SK-N-SH (cell line): ENCODE results near the gene FBH1. TPM values are rescaled to one million over a fixed set of nuclear protein-coding genes. Genes with fewer than 3 reads are reported as not detected.

Experiments
- CTCF ChIA-PET: fragments of 300-600, 350-600 bp; formaldehyde crosslinking; extraction: SDS; loops from one replicate; lab custom pipeline; 2021; lab: Yijun Ruan, JAX
- POLR2A ChIA-PET: fragments of 350-600 bp; sonication (Branson Sonifier 250); formaldehyde crosslinking; extraction: SDS; loops from one replicate; lab custom pipeline; 2020; ENCODE audit warnings: antibody characterized with exemption, inconsistent platforms; lab: Yijun Ruan, JAX
- DNase-seq: peaks from one replicate; pipeline ENCODE4 v3.0.0; 2012
- H2AFZ ChIP-seq: fragments of 200-600 bp; sonication (generic); 2 replicates; pipeline ENCODE4 v1.8.1; 2016; ENCODE audit warnings: antibody characterized with exemption, mild to moderate bottlenecking, low read depth
- H3F3A ChIP-seq: fragments of 200-600 bp; sonication (generic); replicated peaks from 2 replicates; pipeline ENCODE3; 2016; ENCODE audit warnings: antibody characterized with exemption, mild to moderate bottlenecking; ENCODE audit not compliant: insufficient read depth
- H3K27ac ChIP-seq, 2 experiments: fragments of 200-500 bp in 1 of 2; fragments of 200-600 bp in 1 of 2; sonication (Bioruptor generic) in 1 of 2; sonication (generic), shearing (Covaris generic) in 1 of 2; 2 replicates each; pipeline versions ENCODE4 v1.5.1 to v1.6.1; 2014 to 2016; ENCODE audit warnings: low read depth in 2 of 2, inconsistent platforms in 1 of 2, low read length in 1 of 2, mild to moderate bottlenecking in 1 of 2, mixed read lengths in 1 of 2
- H3K27me3 ChIP-seq: fragments of 200-600 bp; sonication (generic), shearing (Covaris generic); 2 replicates; pipeline ENCODE4 v1.6.1; 2016; ENCODE audit warnings: mixed run types; ENCODE audit not compliant: insufficient read depth
- H3K36me3 ChIP-seq, 2 experiments: fragments of 200-500 bp in 1 of 2; fragments of 200-600 bp in 1 of 2; sonication (Bioruptor generic) in 1 of 2; sonication (generic) in 1 of 2; replicated peaks in 1 of 2; 2 replicates each; pipeline versions ENCODE3 to v1.5.1; 2014 to 2016; ENCODE audit warnings: low read length in 1 of 2, mild to moderate bottlenecking in 1 of 2; ENCODE audit not compliant: insufficient read depth in 2 of 2, control insufficient read depth in 1 of 2
- H3K4me1 ChIP-seq, 2 experiments: fragments of 200-500 bp in 1 of 2; fragments of 200-600 bp in 1 of 2; sonication (Bioruptor generic) in 1 of 2; sonication (generic), shearing (Covaris generic) in 1 of 2; 2 replicates each; pipeline versions ENCODE4 v1.5.1 to v1.6.1; 2014 to 2016; ENCODE audit warnings: low read depth in 1 of 2, low read length in 1 of 2, mixed run types in 1 of 2; ENCODE audit not compliant: insufficient read depth in 2 of 2, control insufficient read depth in 1 of 2
- H3K4me2 ChIP-seq: fragments of 200-600 bp; sonication (generic), shearing (Covaris generic); 2 replicates; pipeline ENCODE4 v1.6.1; 2017; ENCODE audit warnings: mixed run types
- H3K4me3 ChIP-seq, 2 experiments: fragments of 200-500 bp in 1 of 2; fragments of 200-600 bp in 1 of 2; sonication (Bioruptor generic) in 1 of 2; sonication (generic), shearing (Covaris generic) in 1 of 2; 2 replicates each; pipeline versions ENCODE4 v1.5.1 to v1.8.1; 2014 to 2016; ENCODE audit warnings: low read depth in 2 of 2, inconsistent platforms in 1 of 2, low read length in 1 of 2, mild to moderate bottlenecking in 1 of 2, mixed read lengths in 1 of 2, moderate library complexity in 1 of 2
- H3K79me2 ChIP-seq: fragments of 200-600 bp; sonication (generic); 2 replicates; pipeline ENCODE4 v1.8.1; 2017; ENCODE audit warnings: mild to moderate bottlenecking; ENCODE audit not compliant: insufficient read depth
- H3K9ac ChIP-seq: fragments of 200-600 bp; sonication (generic); 2 replicates; pipeline ENCODE4 v1.6.1; 2017; ENCODE audit warnings: mixed run types
- H3K9me2 ChIP-seq: fragments of 200-600 bp; sonication (generic); 2 replicates; pipeline ENCODE4 v1.6.1; 2017; ENCODE audit warnings: mixed run types
- H3K9me3 ChIP-seq: fragments of 200-600 bp; sonication (generic); 2 replicates; pipeline ENCODE4 v1.6.1; 2017; ENCODE audit warnings: mixed run types, mild to moderate bottlenecking, moderate library complexity
- H4K20me1 ChIP-seq: fragments of 200-600 bp; sonication (generic); 2 replicates; pipeline ENCODE4 v1.6.1; 2017; ENCODE audit warnings: mild to moderate bottlenecking, mixed run types; ENCODE audit not compliant: insufficient read depth
- CHD2 ChIP-seq: fragments of 150-350 bp; IDR thresholded peaks from 2 replicates; pipeline ENCODE4 v1.6.1; 2018; ENCODE audit warnings: low read length; ENCODE audit not compliant: partially characterized antibody
- ELF1 ChIP-seq: IDR thresholded peaks from 2 replicates; pipeline ENCODE4 v1.4.0; 2012
- EZH2phosphoT487 ChIP-seq: fragments of 200-600 bp; sonication (generic); IDR thresholded peaks from 2 replicates; pipeline ENCODE4 v1.6.1; 2017; ENCODE audit warnings: low read depth, mixed run types, mild to moderate bottlenecking, antibody characterized with exemption, moderate library complexity, borderline replicate concordance
- FOSL2 ChIP-seq: IDR thresholded peaks from 2 replicates; pipeline ENCODE4 v1.4.0; 2012; ENCODE audit warnings: low read depth, mild to moderate bottlenecking, moderate library complexity, borderline replicate concordance
- FOXJ3 ChIP-seq: sonication (generic); formaldehyde crosslinking; IDR thresholded peaks from 2 replicates; pipeline ENCODE4 v1.5.1; 2020; ENCODE audit warnings: mild to moderate bottlenecking, missing genetic modification reagents
- FOXM1 ChIP-seq: IDR thresholded peaks from 2 replicates; pipeline ENCODE4 v1.4.0; 2012; ENCODE audit warnings: low read depth, mild to moderate bottlenecking
- GABPA ChIP-seq: IDR thresholded peaks from 2 replicates; pipeline ENCODE4 v1.4.0; 2012; ENCODE audit warnings: low read depth, mild to moderate bottlenecking
- GATA2 ChIP-seq: sonication (generic); formaldehyde crosslinking; IDR thresholded peaks from 2 replicates; pipeline ENCODE4 v1.5.0; 2020; ENCODE audit warnings: mild to moderate bottlenecking, missing genetic modification reagents
- IRF3 ChIP-seq: fragments of 150-350 bp; IDR thresholded peaks from 2 replicates; pipeline ENCODE4 v1.6.1; 2016; ENCODE audit warnings: mild to moderate bottlenecking, low read depth, low read length
- JUND ChIP-seq: IDR thresholded peaks from 2 replicates; pipeline ENCODE4 v1.4.0; 2012
- MAX ChIP-seq: IDR thresholded peaks from 2 replicates; pipeline ENCODE4 v1.4.0; 2012; ENCODE audit warnings: low read depth
- MEF2A ChIP-seq: IDR thresholded peaks from 2 replicates; pipeline ENCODE4 v1.4.0; 2012; ENCODE audit warnings: low read depth, borderline replicate concordance
- MXI1 ChIP-seq: IDR thresholded peaks from 2 replicates; pipeline ENCODE4 v1.6.1; 2012; ENCODE audit warnings: mild to moderate bottlenecking, low read depth, low read length, improper control_type of control experiment
- NFIC ChIP-seq: IDR thresholded peaks from 2 replicates; pipeline ENCODE4 v1.4.0; 2012; ENCODE audit warnings: borderline replicate concordance
- NRF1 ChIP-seq: IDR thresholded peaks from 2 replicates; pipeline ENCODE4 v1.6.1; 2012; ENCODE audit warnings: low read depth, mild to moderate bottlenecking, low read length
- PBX3 ChIP-seq: IDR thresholded peaks from 2 replicates; pipeline ENCODE4; 2012
- POLR2AphosphoS5 ChIP-seq: IDR thresholded peaks from 2 replicates; pipeline ENCODE4 v1.6.1; 2012; ENCODE audit warnings: low read depth, low read length
- RAD21 ChIP-seq: IDR thresholded peaks from 2 replicates; pipeline ENCODE4 v1.6.1; 2012; ENCODE audit warnings: mild to moderate bottlenecking, low read length
- RCOR1 ChIP-seq: fragments of 150-350 bp; IDR thresholded peaks from 2 replicates; pipeline ENCODE4 v1.6.1; 2017; ENCODE audit warnings: antibody characterized with exemption, low read length
- RFX5 ChIP-seq: IDR thresholded peaks from 2 replicates; pipeline ENCODE4 v1.6.1; 2012; ENCODE audit warnings: mild to moderate bottlenecking, improper control_type of control experiment, low read length
- SIN3A ChIP-seq: IDR thresholded peaks from 2 replicates; pipeline ENCODE4 v1.6.1; 2012; ENCODE audit warnings: low read depth, mild to moderate bottlenecking, low read length, moderate library complexity, borderline replicate concordance
- SMC3 ChIP-seq: IDR thresholded peaks from 2 replicates; pipeline ENCODE4 v1.6.1; 2012; ENCODE audit warnings: low read depth, low read length, improper control_type of control experiment
- TCF12 ChIP-seq: IDR thresholded peaks from 2 replicates; pipeline ENCODE4 v1.4.0; 2012
- TEAD4 ChIP-seq: IDR thresholded peaks from 2 replicates; pipeline ENCODE4 v1.4.0; 2012; ENCODE audit warnings: mild to moderate bottlenecking, borderline replicate concordance; ENCODE audit not compliant: insufficient read depth
- USF1 ChIP-seq: IDR thresholded peaks from 2 replicates; pipeline ENCODE4 v1.4.0; 2012; ENCODE audit warnings: low read depth, borderline replicate concordance
- USF2 ChIP-seq: fragments of 150-350 bp; IDR thresholded peaks from 2 replicates; pipeline ENCODE4 v1.6.1; 2017; ENCODE audit warnings: antibody characterized with exemption, low read length, low read depth, borderline replicate concordance
- YY1 ChIP-seq: IDR thresholded peaks from 2 replicates; pipeline ENCODE4 v1.4.0; 2012; ENCODE audit warnings: low read depth, mild to moderate bottlenecking
- ZBTB33 ChIP-seq: IDR thresholded peaks from 2 replicates; pipeline ENCODE4 v1.4.0; 2012; ENCODE audit warnings: low read depth, borderline replicate concordance
- WGBS: methylation state at CpG from one replicate; pipeline ENCODE4 v1.1.6; 2017; ENCODE audit warnings: low lambda C conversion rate; 5-methylcytosine and 5-hydroxymethylcytosine counted together
- polyA plus RNA-seq, 3 experiments: library from polyadenylated mRNA; depleted of rRNA; stranded (reverse); fragments of >200 nt; gene quantifications; 2 replicates each; pipeline ENCODE4 v1.2.3, GENCODE V29; 2012

The FBH1 gene
- 60.9 and 71.9 TPM in 2 replicates for polyA plus RNA-seq (2012; rRNA removed)
- polyA plus RNA-seq (2012; cell fraction: cytosol; rRNA removed), result 51.3 and 57.8 TPM in 2 replicates
- polyA plus RNA-seq (2012; cell fraction: nucleus; rRNA removed), result 112 and 143 TPM in 2 replicates

- Histone ChIP-seq H3K79me2 (peaks cover 69% of the 10 kb centered on the region), H3K9me2 (no peaks in the 10 kb centered on the region), H3K27ac (peak within 1 kb of the TSS; percentile 76 to 79; a peak in 3 of 4 replicates), H3K4me3 (peak within 1 kb of the TSS; percentile 79 to 89), H3F3A (peaks cover 6% of the 10 kb centered on the region), H3K4me2 (peak within 1 kb of the TSS; percentile 97), H3K4me1 (peaks cover 12 to 22% of the 10 kb centered on the region in 2 experiments; a peak in 3 of 4 replicates), H3K36me3 (peaks cover 31 to 37% of the 10 kb centered on the region in 2 experiments), H3K9me3 (no peaks in the 10 kb centered on the region), H4K20me1 (peaks cover 24% of the 10 kb centered on the region), H3K27me3 (no peaks in the 10 kb centered on the region), H3K9ac (peak within 1 kb of the TSS; percentile 90), H2AFZ (peak within 1 kb of the TSS; percentile 81; the same call in 1 of the 2 replicates)
- POLR2A ChIA-PET, result interaction anchor here (0.6 to 3.1 kb wide), 5 partner anchors 13 to 137 kb away, joined by 3 to 17 read pairs (median 4); partner anchors contain the start of gene GDI2
- peak; percentile 99 for DNase-seq
- WGBS, result 0% methylated on average over 21 of the region's 109 CpGs
- CTCF ChIA-PET, result interaction anchor here (0.7 to 1.9 kb wide), 6 partner anchors 9 to 197 kb away, joined by 3 to 5 read pairs (median 4); no protein-coding TSS in a partner anchor
- TF ChIP-seq SMC3 (no peak), FOSL2 (no peak), ELF1 (peak; percentile 89), POLR2AphosphoS5 (peak; percentile 64; the same call in 1 of the 2 replicates), RFX5 (no peak), PBX3 (peak; percentile 100), NFIC (no peak), USF2 (no peak), NRF1 (no peak), EZH2phosphoT487 (no peak), CHD2 (peak; percentile 97), IRF3 (peak; percentile 95), FOXJ3 (CRISPR knock-in tag) (no peak), MXI1 (peak; percentile 91), TCF12 (no peak), YY1 (peak; percentile 30; the same call in 1 of the 2 replicates), ZBTB33 (peak; percentile 89; the same call in 1 of the 2 replicates), SIN3A (peak; percentile 43; the same call in 1 of the 2 replicates), RAD21 (no peak), MAX (peak; percentile 88), MEF2A (no peak), JUND (no peak), TEAD4 (no peak), USF1 (no peak), RCOR1 (no peak), FOXM1 (no peak), GATA2 (CRISPR knock-in tag) (no peak), GABPA (peak; percentile 93)
Observed at GRCh38 chr10:5889624-5890451, at the start of gene FBH1, which contains the start of gene ANKRD16. Gene FBH1, plus strand, starts transcription at chr10:5890243. Its CDS starts 103 bp downstream, at chr10:5890346. Gene ANKRD16, minus strand, starts transcription at chr10:5889893. Its CDS starts 539 bp downstream, at chr10:5889354.
